Nephron progenitor cell (in vitro differentiated cells): Measurements from ENCODE around the gene SHCBP1.

Experiments used
- DNase-seq: peaks from one replicate; pipeline ENCODE4 v3.0.0; 2021
- H3K27ac Mint-ChIP-seq: 2 replicates; pipeline ENCODE4 v1.8.0; 2021; ENCODE audit warnings: mild to moderate bottlenecking, moderate library complexity, mixed read lengths
- H3K27me3 Mint-ChIP-seq: 2 replicates; pipeline ENCODE4 v1.8.0; 2021; ENCODE audit warnings: mild to moderate bottlenecking, low read depth, mixed read lengths; ENCODE audit not compliant: poor library complexity
- H3K36me3 Mint-ChIP-seq: 2 replicates; pipeline ENCODE4 v1.8.0; 2021; ENCODE audit warnings: low read depth, mixed read lengths
- H3K4me1 Mint-ChIP-seq: 2 replicates; pipeline ENCODE4 v1.8.0; 2021; ENCODE audit warnings: mixed read lengths
- H3K4me3 Mint-ChIP-seq: 2 replicates; pipeline ENCODE4 v1.8.0; 2021; ENCODE audit warnings: mild to moderate bottlenecking, moderate library complexity, mixed read lengths
- H3K9me3 Mint-ChIP-seq: 2 replicates; pipeline ENCODE4 v1.8.0; 2021; ENCODE audit warnings: mild to moderate bottlenecking, moderate library complexity, mixed read lengths
- CTCF ChIP-seq: fragments of 200-600 bp; sonication (generic); IDR thresholded peaks from 2 replicates; pipeline ENCODE4 v1.5.0; 2021; ENCODE audit warnings: antibody characterized with exemption

SHCBP1 gene

GRCh38 chr16:46618516-46618915 lies 2.7 kb downstream of the SHCBP1 start:
- no peak for DNase-seq
- Mint-ChIP-seq H3K27me3 (peaks cover 4% of the 10 kb centered on the region), H3K36me3 (peaks cover 16% of the 10 kb centered on the region), H3K27ac (no peak overlapping the region), H3K4me1 (peaks cover 16% of the 10 kb centered on the region), H3K9me3 (no peaks in the 10 kb centered on the region), H3K4me3 (no peak overlapping the region)
- no peak for TF ChIP-seq CTCF

- TF ChIP-seq CTCF, result no peak
- no peak overlapping the region for H3K4me3 Mint-ChIP-seq
- no peaks in the 10 kb centered on the region for H3K9me3 Mint-ChIP-seq
- H3K4me1 Mint-ChIP-seq, result no peaks in the 10 kb centered on the region
- H3K27me3 Mint-ChIP-seq, result no peaks in the 10 kb centered on the region
- H3K27ac Mint-ChIP-seq, result no peak overlapping the region
- DNase-seq, result no peak
- H3K36me3 Mint-ChIP-seq, result peaks cover 27% of the 10 kb centered on the region
Observed at GRCh38 chr16:46614006-46614405, 7.2 kb downstream of the SHCBP1 start.

DNA sequence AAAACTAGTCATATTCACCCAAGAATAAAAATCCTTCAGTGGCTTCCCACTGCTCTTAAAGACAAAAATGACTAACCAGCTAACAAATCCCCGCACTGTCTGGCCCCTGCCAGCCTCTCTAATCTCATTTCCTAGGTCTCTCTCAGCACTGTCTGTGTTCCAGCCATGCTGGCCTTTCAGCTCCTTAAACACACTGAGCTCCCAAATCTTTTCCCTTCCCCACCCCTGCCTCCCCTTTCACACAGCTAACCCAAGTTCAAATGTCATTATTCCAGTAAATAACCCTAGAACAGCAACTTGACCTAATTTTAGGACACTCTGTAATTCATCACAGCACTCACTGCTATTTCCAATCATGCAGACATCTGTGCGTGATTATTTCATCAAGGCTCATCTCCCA lies 7.8 kb downstream of the SHCBP1 start:
- no peak for DNase-seq
- no peak overlapping the region for H3K4me3 Mint-ChIP-seq
- no peak overlapping the region for H3K27ac Mint-ChIP-seq
- no peaks in the 10 kb centered on the region for H3K27me3 Mint-ChIP-seq
- no peak for TF ChIP-seq CTCF
- H3K36me3 Mint-ChIP-seq, result peaks cover 27% of the 10 kb centered on the region
- H3K4me1 Mint-ChIP-seq, result no peaks in the 10 kb centered on the region
- H3K9me3 Mint-ChIP-seq, result no peaks in the 10 kb centered on the region

DNA sequence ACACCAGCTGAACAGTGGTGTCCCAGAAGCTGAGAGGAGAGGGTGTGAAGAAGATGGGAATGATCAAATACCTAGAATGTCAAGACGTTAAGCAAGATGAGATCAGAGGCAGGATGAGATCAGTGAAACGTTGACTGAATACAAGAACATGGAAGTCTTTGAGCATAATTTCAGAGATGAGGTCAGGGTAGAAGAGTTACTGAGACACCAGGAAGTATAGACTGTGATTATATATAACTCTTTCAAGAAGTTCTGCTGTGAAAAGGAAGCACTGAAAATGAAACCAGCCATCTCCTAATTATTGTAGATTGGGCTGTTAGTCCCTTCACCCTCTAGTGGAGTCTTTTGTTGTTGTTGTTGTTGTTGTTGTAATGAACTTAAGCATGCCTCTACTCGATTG lies 9.1 kb downstream of the SHCBP1 start:
- TF ChIP-seq CTCF, result no peak
- Mint-ChIP-seq H3K4me1 (no peaks in the 10 kb centered on the region), H3K36me3 (peaks cover 39% of the 10 kb centered on the region), H3K4me3 (no peak overlapping the region), H3K27me3 (no peaks in the 10 kb centered on the region), H3K9me3 (no peaks in the 10 kb centered on the region), H3K27ac (no peak overlapping the region)
- no peak for DNase-seq

- Mint-ChIP-seq H3K27ac (no peak overlapping the region), H3K4me1 (no peaks in the 10 kb centered on the region), H3K9me3 (no peaks in the 10 kb centered on the region), H3K27me3 (no peaks in the 10 kb centered on the region), H3K4me3 (no peak overlapping the region), H3K36me3 (peaks cover 49% of the 10 kb centered on the region)
- no peak for DNase-seq
- no peak for TF ChIP-seq CTCF
Observed at GRCh38 chr16:46607529-46607928, 13.7 kb downstream of the SHCBP1 start.

DNA sequence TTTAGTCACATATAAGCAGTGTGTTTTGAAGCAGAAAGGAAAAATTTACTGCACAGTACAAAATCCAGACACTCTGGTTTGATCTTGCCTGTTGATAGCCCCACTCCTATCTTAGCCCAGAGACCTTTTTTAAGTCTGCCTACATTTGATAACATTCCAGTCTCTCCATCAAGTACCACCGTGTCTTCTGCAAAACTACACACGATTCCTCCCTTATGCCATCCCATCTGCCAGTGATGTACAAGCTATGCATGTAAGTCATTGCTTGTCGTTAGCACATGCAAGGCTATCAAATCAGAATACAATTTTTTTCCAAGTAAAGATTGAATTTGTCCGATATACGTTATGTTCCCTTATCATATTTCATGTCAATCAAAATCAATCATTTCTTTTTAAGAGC lies 14.9 kb downstream of the SHCBP1 start:
- no peaks in the 10 kb centered on the region for H3K9me3 Mint-ChIP-seq
- no peaks in the 10 kb centered on the region for H3K4me1 Mint-ChIP-seq
- H3K27ac Mint-ChIP-seq, result no peak overlapping the region
- no peak for DNase-seq
- peaks cover 61% of the 10 kb centered on the region for H3K36me3 Mint-ChIP-seq
- no peak overlapping the region for H3K4me3 Mint-ChIP-seq
- no peak for TF ChIP-seq CTCF
- no peaks in the 10 kb centered on the region for H3K27me3 Mint-ChIP-seq
